ENCODE measurements around the gene TMEM203. TPM values are rescaled to one million over a fixed set of nuclear protein-coding genes. Genes with fewer than 3 reads are reported as not detected.
"Not testable (repeated sequence)": the region's sequence is repeated elsewhere in the genome, so short reads cannot be mapped to it uniquely, and the experiment has no call there.

The TMEM203 gene
- total RNA-seq, 4 donors from 2014 or later, result 18.9 to 42.1 (median 28.7) TPM

DNA sequence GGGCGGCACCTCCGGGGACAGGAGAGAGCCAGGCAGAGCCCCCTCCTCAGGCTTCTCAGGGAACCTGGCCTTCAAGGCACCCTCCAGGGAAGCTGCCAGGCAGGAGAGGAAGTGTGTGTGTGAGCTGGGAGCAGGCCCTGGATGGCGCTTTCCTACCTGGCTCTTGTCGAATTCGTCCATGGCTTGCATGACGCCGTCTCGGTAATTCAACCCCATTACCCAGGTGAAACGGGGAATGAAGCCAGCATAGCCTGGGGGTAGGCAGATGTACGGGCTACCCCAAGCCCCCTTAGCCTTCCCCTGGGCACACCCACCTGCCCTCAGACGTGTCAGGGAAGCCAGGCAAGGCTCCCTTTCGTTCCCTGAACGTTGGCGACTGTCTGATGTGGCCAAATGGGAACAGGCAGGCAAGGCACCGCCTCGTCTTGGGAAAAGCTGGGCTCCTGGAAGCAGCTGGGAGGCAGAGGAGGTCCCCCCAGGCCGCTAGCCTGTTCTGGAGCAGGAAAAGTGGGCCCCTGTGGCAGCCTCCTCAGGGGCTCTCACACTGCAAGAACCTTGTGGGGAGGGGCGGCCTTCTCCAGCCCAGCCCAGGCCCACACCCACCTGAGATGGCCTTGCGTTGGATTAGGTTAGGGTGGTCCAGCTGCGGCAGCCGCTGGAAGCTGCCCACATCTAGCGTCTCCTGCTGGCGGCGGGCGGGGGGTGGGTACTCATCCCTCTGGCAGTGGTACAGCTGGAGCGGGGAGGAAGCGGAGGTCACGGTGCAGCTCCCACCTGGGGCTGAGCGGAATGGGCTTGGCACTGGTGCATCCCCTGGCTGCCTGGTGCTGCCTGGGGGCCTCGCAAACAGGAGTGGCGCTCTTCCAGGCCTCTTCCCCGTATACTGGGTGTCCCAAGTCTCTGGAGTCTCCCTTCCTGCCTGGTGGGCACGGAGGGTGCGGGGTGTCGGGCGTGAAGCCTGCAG is 39.3 kb upstream of the TMEM203 start:
- H3K27me3 ChIP-seq, result no peaks in the 10 kb centered on the region
- no peaks in the 10 kb centered on the region for H3K9me3 ChIP-seq
- in situ Hi-C loops (cut with MboI; ENCODE audit: low pct_ligation_motif_present in 1 of 4, low pct_unique_long_range_greater_than_20kb in 1 of 4, low sequenced_read_pairs in 3 of 4) (no loop called here), intact Hi-C loops (cut with DNase I; ENCODE audit: low total_unique reads) (no loop called here)
- H3K4me1 ChIP-seq, result peaks cover 12 to 26% (median 17%) of the 10 kb centered on the region in 4 donors
- no peak for DNase-seq
- no peak overlapping the region for H3K27ac ChIP-seq
- whole genome bisulfite sequencing, 2 donors (ENCODE audit: low coverage in 1 of 2), result 71 to 80% methylated on average over 5 to 33 of the region's 36 CpGs
- H3K4me3 ChIP-seq, result no peak overlapping the region
- peaks cover 0 to 5% (median 0%) of the 10 kb centered on the region in 4 donors for H3K36me3 ChIP-seq
- peak in 1 of 3 donors; percentile 53 for TF ChIP-seq POLR2AphosphoS5 (IDR thresholded peaks at IDR 0.05)
- TF ChIP-seq EP300 (IDR thresholded peaks at IDR 0.05; ENCODE audit: low read depth), result no peak
- no peak for TF ChIP-seq POLR2A (IDR thresholded peaks at IDR 0.05)

- Histone ChIP-seq H3K27ac (no peak overlapping the region), H3K4me3 (no peak overlapping the region), H3K36me3 (peaks cover 0 to 5% (median 0%) of the 10 kb centered on the region in 4 donors), H3K9me3 (no peaks in the 10 kb centered on the region), H3K27me3 (no peaks in the 10 kb centered on the region), H3K4me1 (peaks cover 18 to 35% (median 27%) of the 10 kb centered on the region in 4 donors)
- peak; percentile 52 for DNase-seq
- in situ Hi-C loops (cut with MboI; ENCODE audit: low pct_ligation_motif_present in 1 of 4, low pct_unique_long_range_greater_than_20kb in 1 of 4, low sequenced_read_pairs in 3 of 4), result no loop called here
- TF ChIP-seq EP300 (IDR thresholded peaks at IDR 0.05; ENCODE audit: low read depth) (no peak), POLR2AphosphoS5 (IDR thresholded peaks at IDR 0.05) (peak in 2 of 3 donors; percentile 7 to 83), POLR2A (IDR thresholded peaks at IDR 0.05) (peak; percentile 45)
- TF ChIP-seq, protein P1, sequence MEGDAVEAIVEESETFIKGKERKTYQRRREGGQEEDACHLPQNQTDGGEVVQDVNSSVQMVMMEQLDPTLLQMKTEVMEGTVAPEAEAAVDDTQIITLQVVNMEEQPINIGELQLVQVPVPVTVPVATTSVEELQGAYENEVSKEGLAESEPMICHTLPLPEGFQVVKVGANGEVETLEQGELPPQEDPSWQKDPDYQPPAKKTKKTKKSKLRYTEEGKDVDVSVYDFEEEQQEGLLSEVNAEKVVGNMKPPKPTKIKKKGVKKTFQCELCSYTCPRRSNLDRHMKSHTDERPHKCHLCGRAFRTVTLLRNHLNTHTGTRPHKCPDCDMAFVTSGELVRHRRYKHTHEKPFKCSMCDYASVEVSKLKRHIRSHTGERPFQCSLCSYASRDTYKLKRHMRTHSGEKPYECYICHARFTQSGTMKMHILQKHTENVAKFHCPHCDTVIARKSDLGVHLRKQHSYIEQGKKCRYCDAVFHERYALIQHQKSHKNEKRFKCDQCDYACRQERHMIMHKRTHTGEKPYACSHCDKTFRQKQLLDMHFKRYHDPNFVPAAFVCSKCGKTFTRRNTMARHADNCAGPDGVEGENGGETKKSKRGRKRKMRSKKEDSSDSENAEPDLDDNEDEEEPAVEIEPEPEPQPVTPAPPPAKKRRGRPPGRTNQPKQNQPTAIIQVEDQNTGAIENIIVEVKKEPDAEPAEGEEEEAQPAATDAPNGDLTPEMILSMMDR (IDR thresholded peaks at IDR 0.05), result no peak
- WGBS, 2 donors (ENCODE audit: low coverage in 1 of 2), result 53 to 62% methylated on average over 2 to 10 of the region's 15 CpGs
- intact Hi-C loops (cut with DNase I; ENCODE audit: low total_unique reads), result no loop called here
These were observed 38.4 kb upstream of the TMEM203 start for GRCh38 chr9:137243626-137244485.

DNA sequence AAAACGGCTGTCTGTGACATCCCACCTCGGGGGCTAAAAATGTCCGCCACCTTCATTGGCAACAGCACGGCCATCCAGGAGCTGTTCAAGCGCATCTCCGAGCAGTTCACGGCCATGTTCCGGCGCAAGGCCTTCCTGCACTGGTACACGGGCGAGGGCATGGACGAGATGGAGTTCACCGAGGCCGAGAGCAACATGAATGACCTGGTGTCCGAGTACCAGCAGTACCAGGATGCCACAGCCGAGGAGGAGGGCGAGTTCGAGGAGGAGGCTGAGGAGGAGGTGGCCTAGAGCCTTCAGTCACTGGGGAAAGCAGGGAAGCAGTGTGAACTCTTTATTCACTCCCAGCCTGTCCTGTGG is 37.8 kb upstream of the TMEM203 start:
- H3K27me3 ChIP-seq; in situ Hi-C loops (cut with MboI; ENCODE audit: low pct_ligation_motif_present in 1 of 4, low pct_unique_long_range_greater_than_20kb in 1 of 4, low sequenced_read_pairs in 3 of 4); H3K9me3 ChIP-seq; H3K36me3 ChIP-seq; DNase-seq; intact Hi-C loops (cut with DNase I; ENCODE audit: low total_unique reads): not testable (repeated sequence)
- H3K4me3 ChIP-seq, result peak overlapping the region in 1 of 4 donors; percentile 63
- WGBS, 2 donors (ENCODE audit: low coverage in 1 of 2), result 83% methylated on average over 18 of the region's 18 CpGs; no CpG with 5 or more reads in 1 of the 2 donors
- H3K4me1 ChIP-seq, result peaks cover 22 to 41% (median 32%) of the 10 kb centered on the region in 4 donors
- H3K27ac ChIP-seq, result peak overlapping the region in 1 of 4 donors; percentile 100

DNA sequence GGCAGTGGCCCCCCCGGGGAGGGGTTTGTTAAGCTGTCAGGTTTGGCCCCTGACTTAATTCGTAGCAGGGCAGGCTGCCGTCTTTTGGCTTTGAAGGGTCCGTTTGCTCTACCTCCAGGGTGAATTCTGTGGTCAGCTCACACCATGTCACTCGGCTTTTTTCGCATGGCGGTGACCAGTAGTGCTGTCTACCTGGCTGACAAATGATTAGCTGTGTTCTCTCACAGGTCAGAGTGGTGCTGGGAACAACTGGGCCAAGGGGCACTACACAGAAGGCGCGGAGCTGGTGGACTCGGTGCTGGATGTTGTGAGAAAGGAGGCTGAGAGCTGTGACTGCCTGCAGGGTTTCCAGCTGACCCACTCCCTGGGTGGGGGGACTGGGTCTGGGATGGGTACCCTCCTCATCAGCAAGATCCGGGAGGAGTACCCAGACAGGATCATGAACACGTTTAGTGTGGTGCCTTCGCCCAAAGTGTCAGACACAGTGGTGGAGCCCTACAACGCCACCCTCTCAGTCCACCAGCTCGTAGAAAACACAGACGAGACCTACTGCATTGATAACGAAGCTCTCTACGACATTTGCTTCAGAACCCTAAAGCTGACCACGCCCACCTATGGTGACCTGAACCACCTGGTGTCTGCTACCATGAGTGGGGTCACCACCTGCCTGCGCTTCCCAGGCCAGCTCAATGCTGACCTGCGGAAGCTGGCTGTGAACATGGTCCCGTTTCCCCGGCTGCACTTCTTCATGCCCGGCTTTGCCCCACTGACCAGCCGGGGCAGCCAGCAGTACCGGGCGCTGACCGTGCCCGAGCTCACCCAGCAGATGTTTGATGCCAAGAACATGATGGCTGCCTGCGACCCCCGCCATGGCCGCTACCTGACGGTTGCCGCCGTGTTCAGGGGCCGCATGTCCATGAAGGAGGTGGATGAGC is 37.1 kb upstream of the TMEM203 start:
- H3K4me1 ChIP-seq, result peaks cover 29 to 48% (median 39%) of the 10 kb centered on the region in 4 donors
- no peaks in the 10 kb centered on the region for H3K27me3 ChIP-seq
- TF ChIP-seq POLR2A (IDR thresholded peaks at IDR 0.05) (no peak), POLR2AphosphoS5 (IDR thresholded peaks at IDR 0.05) (peak in 2 of 3 donors; percentile 18 to 69)
- WGBS, 2 donors (ENCODE audit: low coverage in 1 of 2), result 58 to 61% methylated on average over 5 to 29 of the region's 36 CpGs
- H3K27ac ChIP-seq, result peak overlapping the region; percentile 86 to 100 (median 93)
- in situ Hi-C loops (cut with MboI; ENCODE audit: low pct_ligation_motif_present in 1 of 4, low pct_unique_long_range_greater_than_20kb in 1 of 4, low sequenced_read_pairs in 3 of 4), result no loop called here
- H3K4me3 ChIP-seq, result peak overlapping the region; percentile 49 to 95 (median 74)
- H3K9me3 ChIP-seq, result no peaks in the 10 kb centered on the region
- H3K36me3 ChIP-seq, result peaks cover 0 to 5% (median 0%) of the 10 kb centered on the region in 4 donors
- DNase-seq, result no peak
- intact Hi-C loops (cut with DNase I; ENCODE audit: low total_unique reads), result no loop called here
